ENCODE results near the gene QKI.

The QKI gene

DNA sequence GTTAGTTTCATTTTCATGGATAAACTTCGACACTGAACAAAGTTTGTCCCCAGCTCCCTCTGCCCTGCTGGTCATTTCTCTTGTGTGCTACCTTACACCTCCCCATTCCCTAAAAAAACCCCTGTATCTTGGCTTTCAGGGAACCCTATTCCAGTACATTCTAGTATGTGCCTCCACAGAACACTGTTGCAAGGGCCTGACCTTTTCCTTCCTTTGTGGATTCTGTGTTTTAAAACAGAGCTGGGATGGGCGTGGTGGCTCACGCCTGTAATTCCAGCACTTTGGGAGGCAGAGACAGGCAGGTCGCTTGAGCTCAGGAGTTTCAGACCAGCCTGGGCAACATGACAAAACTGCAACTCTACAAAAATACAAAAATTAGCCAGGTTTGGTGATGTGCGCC, 20.6 kb upstream of the QKI start:
- DNase-seq = no peak

DNA sequence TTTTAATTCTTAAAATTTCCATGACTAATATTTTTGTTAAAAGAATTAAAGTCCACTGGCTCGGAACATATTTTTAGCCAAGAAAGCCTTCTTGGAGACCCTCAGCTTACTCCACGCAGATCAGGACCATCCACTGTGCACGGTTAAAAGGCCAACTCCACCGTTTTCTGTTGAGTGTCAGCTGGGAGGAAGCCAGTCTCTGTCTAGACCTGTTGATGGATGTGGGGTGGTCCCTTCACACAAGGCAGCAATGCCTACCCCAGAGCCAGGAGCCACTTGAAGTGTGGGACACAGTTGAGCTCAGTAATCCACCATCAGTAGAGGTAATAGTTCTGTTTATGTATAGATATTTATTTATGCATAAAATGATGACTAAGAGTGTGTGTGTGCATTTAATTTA, 19.9 kb upstream of the QKI start:
- DNase-seq = no peak

DNA sequence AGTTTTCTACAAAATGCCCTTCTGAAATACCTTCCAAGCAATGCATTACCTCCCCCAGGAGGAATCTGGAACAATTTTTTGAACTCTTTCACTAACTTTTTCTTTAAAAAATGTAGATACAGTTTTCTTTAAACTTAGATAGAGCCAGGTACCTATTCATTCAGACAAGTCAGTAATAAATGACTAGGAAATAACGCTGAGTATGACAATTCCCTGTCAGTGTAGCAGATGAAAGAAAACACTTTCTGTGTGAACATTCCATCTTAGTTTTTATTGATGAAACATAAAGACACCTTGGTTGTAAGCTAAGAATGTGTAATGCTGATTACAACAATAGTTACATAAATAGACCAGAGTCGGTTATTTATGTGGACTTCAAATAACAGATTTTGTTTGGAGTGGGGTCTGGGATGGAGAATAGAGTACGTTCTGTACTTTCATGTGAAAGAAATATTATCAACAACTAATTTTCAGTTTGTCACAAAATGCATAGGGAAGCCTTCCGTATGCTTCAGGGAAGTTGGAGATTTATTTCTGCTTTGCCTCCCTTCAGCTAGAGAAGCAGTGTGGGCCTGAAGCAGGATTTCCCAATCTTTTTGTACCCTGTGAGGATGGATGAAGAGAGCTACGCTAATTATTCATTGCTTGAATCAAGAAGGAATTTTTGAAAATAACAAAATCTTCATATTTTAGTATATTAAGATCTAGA, 19.2 kb upstream of the QKI start:
- no peak for DNase-seq

DNA sequence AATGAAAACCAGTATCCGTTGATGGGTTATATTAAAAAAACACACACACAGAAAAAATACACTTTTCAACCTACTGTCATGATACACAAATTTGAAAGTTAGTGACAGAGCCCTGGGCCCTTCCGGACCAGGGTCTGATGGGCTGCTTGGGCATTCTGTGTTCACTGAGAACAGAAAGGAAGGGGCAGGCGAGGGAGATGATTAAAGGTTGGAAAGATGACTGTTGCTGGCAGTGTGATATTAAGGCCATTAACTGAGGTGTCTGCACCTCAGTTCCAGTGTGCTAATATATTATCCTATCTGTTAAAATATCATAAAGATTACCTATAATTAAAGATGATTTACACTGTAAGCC, 18.7 kb upstream of the QKI start:
- no peak for DNase-seq

DNA sequence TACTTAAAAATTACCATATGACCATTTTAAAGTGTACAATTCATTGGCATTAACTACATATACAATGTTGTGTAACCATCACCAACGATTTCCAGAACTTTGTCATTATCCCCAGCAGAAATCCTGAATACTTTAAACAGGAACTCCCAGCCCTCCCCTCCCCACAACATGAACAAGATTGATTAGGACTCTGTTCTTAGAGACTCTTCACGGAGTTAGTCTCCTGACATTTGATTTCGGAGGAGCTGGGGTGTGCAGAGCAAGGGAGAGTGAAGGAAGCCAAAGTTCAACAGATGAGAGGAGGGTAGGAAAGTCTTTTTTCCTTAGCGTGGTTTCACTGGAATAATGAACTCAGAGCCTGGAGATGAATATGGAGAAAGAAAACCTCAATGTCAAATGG, 17.2 kb upstream of the QKI start:
- no peak for DNase-seq

DNA sequence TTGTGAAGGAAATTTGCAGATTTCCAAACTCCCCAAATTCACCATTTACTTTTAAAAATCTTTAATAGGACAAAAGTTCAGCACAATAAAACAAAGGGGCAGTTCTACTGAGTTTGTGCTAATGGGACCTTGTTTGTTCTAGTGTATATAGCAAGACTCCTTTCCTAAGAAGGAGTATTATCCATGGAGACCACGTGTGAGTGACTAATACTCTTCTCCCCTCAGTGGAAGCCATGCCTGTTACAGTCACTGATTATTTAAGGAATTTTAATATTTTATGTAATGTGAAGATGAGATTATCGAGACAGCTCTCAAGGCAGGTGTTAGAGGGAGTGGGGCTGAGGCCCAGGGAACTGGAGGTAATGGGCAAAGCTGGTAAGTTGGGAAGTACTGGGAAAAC, 16.4 kb upstream of the QKI start:
- no peak for DNase-seq

DNA sequence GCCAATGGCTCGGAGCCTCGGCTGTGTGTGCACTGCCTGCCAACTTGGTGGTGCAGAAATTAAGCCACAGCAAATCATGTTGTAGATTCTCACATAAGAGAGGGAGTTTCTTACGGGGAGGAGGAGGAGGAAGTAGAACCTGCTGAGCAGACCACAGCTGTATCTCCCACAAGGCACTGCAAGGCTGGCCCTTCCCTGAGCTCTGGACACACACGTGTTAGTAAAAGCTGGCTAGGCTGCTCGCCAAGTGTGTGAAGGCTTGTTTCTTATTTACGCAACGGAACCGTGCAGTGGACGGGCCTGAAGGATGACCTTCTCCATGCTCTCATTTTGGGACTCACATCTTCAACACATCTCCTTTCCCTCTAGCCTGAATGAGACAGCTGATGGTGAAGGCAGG, 15.7 kb upstream of the QKI start:
- DNase-seq = no peak

DNA sequence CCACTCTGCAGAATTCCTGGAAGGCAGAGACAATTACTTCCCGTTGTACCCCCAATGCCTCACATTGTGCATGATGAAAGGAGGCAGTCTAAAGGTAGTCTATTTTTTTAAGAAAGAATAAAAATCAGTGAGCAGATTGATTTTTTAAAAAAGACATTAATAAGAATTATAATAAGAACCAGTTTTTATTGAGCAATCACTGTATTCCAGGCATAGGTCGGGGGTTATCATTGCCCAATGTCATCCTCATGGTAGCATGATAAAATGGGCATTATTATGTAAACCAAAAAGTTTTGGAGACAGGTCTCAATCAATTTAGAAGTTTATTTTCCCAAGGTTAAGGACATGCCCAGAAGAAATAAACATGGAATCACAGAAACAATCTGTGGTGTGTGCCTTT, 14.0 kb upstream of the QKI start:
- DNase-seq = no peak

DNA sequence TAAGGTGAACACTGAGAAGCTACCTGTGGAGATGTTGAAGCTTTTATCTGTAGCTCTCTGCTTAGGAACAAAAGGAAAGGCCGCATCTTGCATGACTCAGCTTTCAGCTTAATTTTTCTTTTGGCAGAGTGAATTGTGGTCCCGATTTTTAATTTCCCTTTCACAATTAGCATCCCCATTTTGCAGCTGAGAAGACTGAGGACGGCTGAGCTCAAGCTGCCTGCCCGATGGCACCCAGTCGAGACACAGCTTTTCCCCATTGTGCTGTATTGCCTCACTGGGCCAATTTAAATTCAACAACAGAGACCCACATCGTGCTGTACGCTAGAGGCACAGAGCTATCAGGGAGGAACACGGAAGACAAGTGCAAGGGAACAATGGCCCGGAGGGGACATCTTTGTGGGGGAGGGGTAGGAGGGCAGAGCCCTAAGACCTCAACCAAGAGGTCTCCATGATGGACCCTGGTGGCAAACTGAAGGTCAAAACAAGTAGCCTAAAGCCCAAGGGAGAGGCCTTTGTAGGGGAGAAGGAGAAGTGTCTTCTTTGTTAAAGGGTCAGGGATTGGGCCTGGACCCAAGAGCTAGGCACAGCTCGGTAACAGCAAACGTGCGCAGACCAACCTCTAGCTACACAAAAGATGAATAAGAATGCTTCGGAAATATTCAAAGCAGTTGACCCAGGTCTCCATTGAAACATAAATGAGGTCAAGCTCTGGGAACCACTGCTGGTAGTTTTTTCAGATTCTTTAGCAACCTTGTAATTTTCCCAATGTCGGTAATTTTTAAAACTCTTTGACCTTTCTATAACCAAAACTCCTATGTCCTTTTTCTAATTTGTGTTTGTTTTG, 13.3 kb upstream of the QKI start:
- no peak for DNase-seq

DNA sequence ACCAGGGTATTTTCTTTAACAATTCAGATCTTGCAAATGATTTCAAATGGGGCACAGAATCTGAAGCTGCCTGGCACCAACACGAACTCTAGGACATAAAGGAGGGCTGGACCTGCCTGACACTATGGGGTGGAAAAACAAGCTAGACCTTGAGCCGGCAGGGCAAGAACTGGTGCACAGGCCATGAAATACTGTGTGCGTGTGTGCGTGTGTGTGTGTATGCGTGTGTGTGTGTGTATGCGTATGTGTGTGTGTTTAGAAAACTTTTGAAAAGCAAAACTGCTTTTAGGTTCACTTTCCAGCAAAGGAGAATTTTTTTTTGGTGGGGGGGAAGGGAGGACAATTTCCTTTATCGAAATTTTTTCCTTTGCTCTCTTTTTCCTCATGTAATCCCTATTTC, 11.9 kb upstream of the QKI start:
- no peak for DNase-seq

DNA sequence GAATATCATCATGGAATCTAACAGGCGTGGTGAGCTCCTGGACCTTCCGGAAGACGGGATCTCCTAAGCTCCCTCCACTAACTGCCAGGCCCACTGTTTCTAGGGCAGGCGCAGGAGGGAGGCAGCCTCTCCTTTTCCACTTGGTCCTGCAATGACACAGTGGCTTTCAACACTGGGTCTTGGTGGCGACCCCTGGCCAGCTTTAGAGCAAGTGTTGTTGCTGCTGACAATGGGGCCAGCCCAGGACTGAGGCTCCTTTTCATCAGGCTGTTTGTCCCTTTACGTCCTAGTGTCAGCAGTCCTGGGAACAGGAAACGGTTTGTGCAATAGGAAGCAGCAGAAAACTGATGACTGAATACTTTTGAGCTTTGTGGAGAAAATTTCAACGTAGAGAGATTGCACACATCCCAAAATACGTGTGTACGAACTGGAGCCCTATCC, 9.7 kb upstream of the QKI start:
- DNase-seq = no peak

DNA sequence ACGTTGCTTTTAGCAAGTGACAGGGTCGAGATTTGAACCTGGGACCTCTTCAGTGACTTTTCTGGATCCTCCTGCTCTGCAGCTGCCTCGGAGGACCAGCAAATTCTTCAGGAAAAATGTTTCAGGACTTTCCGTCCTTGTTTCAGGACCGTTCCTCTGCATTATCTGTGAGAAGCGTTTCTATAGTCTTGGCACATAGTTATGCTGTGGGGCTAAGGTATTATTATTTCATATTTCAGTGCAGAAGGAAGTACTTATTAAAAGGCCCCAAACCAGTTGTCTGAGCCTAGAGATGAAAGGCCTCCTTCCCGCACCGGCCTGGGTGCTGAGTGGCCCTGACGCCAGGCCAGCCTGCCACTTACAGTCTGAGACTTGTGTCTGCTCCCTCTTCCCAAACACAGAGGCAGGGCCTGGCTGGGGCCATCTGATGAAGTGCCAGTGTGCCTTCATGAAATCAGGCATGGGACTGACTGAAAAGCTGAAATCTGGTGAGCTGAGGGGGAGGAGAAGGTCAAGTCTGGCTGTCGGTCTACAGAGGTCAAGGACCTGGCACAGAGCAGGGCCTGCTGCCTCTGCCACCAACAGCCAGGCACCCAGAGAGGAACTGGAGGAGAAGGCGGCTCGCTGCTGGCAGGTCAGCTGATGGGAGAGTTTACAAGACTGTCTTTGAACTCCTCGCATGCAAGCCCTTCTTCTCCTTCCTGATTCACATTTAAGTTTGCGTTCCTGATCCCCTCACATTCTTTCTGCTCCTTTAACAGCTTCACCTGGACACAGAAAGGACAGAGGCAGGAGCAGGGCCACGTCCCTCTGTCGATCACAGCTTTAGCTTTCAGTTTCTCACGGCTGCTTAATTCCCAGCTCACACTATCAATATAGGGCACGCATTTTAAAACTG, 8.9 kb upstream of the QKI start:
- DNase-seq = peak; percentile 22

DNA sequence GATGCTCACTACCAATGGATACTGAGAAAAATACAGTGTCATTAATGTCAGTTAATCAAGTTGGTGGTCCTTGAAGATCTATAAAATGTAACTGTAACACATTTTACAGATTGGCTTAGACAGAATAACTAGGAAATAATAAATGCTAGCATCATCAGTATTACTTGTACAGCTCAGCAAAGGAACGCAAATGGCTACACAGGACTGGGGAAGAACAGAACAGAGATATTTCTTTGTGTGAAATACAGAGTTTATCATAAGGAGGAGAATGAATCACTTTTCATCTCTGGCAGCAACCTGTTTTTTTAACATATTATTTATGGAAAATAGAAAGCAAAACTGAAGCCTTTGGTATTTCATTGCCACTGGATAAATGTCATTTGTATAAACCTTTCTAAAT, 8.2 kb upstream of the QKI start:
- no peak for DNase-seq

DNA sequence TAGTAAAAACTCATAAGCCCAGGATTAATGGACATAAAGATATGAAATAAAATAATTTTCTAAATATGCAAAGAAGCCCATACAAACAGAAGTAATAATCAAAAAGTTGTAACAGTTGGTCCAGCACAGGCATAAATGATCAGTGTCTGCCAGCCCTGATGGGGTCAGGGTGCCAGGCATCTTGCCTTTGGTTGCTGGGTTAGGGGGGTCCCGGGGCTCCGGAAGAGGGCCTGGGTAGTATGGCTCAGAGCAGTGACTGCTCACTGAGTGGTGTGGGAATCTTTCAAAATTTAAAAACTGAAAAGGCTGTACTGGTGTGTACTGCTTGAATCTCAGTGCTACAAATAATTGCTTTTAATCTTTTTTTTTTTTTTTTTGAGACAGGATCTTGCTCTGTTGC, 7.7 kb upstream of the QKI start:
- no peak for DNase-seq

DNA sequence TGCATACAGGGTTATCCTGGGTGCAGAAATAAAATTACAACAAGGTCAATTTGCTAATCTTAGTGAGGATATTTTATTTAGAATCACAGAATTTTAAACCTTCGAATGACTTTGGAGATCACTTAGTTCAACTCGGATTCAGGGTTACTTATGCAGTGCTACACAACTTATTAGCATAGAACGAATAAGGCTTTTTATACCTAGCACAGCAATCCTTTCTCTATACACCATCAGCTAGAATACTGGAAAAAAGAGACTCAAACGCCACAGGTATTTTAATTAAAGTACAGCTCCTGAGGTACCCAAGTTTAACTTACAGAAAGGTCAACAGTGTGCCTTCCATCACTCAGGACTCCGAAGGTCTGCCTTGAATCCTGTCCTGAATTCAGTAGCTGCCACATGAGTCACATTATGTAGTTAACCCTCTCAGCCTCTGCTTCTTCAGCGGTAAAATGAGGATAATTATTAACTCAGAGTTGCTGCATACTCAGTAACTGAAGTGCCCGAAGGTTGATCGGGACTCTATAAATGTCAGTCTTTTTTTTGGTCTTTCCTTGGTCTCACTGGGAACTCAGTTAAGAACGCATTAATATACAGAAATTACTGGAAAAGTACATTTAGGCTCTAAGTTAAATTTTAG, 6.0 kb upstream of the QKI start:
- DNase-seq = no peak

DNA sequence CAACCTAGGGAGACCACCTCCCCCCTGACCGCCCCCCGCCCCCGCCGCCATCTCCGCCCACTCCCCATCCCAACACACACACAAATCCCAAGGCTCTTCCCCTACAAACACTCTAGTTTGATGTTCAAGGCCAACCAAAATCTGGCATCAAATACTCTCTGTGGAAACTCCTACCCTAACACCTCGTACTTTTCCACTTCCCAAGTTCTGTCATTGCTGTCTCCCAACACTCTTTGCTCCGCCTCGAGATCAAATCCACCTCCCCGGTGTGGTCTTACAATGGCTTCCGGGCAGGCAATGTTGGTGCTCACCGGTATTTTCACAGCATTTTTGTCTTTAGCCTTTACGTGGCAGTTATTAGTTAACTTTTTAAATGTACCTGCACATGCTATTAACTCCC, 4.8 kb upstream of the QKI start:
- DNase-seq = no peak

DNA sequence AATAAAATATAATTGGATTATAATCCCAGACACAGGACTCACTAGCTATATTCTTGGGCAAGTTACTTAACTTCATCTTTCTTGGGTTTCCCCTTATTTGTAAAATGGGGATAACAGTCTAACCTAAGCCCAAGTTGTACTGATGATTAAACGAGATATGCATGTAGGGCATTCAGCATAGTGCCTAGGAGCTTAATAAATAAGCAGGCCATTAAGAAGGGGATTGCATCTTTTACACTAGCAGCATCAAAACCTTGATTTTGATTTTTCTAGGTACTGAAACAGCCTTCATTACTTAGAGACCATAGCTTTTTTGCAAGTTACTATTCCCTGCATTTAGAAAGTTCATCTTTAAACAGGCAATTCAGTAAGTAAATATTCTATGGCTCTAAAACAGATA, 2.2 kb upstream of the QKI start:
- DNase-seq = no peak

DNA sequence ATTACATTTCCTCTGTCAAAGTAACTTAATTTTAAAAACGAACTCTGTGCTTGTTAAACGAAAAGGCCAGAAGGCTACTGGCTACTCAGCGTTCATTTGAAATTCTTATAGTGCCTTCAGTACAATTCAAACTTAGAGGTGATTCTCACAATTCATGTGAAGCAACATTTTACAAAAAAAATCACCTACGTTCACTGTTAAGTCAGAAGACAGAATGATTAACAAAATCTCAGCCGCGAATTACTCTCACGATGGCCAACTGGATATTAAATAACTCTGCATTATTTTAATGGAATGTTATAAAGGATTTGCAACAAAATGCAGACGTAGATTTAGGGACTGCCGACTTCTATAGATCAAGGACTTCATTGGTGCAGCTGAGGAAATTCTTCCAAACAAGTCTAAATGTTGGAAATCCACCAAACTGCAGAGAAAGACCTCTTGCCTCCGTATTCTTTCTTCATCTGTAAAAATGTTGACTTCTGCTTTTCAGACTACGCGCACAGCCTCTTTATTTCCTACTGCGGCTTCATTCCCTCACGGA, 1.6 kb upstream of the QKI start:
- DNase-seq = no peak

DNA sequence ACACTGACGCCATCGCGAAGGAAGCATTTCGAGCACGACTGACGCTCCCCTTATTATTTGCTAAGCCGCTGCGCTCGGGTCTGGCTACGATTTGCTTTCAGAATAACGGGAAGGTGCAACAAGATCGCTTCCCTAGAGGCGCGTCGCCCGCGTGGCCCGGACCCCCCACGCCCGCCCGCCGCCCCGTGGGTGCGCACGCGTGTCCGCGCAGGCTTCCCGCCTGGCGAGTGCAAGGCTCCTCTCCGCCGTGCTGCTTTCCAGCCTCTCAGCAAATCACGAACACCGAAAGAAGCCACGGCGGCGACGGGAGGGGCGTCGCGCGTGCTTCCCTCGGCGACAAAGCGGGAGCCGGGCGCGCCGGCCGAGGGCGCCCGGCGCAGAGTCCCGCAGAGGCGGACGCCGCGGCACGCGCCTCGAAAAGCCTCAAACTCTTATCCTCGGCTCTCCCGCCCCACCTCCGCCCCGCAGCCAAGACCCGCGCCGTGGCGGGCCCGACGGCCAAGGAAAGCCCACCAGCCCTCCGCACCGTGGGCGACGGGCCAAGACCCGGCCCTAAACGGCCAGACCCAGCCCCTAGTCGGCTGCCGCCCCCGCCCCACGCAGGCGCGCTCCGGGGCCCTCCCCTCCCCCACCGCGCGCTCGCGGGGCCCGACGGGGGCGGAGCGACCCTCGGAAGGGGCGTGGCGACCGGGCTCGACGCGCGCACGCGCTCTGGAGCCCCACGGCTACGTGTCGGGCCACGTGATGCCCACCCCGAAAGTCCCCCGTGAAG, 987 bp upstream of the QKI start:
- DNase-seq = peak; percentile 94

DNA sequence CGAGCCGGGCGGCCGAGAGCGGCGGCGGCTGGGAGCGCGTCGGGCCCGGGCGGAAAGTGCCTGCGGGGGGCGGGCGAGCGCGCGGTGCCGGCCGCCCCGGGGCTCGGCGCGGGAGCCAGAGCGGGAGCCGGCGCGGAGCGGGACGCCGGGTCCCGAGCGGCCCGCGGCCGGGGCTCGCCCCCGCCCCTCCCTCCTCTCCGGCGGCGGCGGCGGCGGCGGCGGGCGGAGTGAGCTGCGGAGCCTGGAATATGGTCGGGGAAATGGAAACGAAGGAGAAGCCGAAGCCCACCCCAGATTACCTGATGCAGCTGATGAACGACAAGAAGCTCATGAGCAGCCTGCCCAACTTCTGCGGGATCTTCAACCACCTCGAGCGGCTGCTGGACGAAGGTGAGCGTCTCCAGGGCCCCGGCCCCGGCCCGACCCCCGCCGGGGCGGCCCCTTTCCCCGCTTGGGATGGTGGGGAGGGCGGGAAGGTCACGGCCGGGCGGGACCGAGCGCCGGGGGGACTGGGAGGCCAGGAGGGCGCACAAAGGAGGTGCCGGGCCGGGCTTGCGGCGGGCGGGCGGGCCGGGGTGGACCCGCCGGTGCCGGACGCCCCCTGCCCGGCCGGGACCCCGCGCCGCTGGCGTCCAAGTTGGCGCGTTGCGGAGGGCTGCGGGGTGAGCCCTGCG, 565 bp downstream of the QKI start:
- DNase-seq = peak; percentile 39

Measured in CD4-positive, alpha-beta T cell treated with Interleukin-17A for 1 hour (primary cell).